Endothelial cell of umbilical vein (primary cell): Measurements from ENCODE around the gene CXCL16. TPM values are rescaled to one million over a fixed set of nuclear protein-coding genes. Genes with fewer than 3 reads are reported as not detected.

Source experiments
- BruUV-seq: library from RNA; stranded (reverse); fragments of 400-500 nt; replicated peaks from 2 replicates; lab custom pipeline; 2021; lab: Mats Ljungman, UMichigan
- CTCF ChIA-PET: fragments of 300-600, 350-600 bp; sonication (Branson Sonifier 250); formaldehyde crosslinking; loops from one replicate; lab custom pipeline; 2021; ENCODE audit warnings: antibody characterized with exemption, inconsistent platforms; lab: Charles Lee
- POLR2A ChIA-PET: fragments of 300-600, 350-600 bp; sonication (Branson Sonifier 250); formaldehyde crosslinking; loops from one replicate; lab custom pipeline; 2021; ENCODE audit warnings: antibody characterized with exemption, inconsistent platforms; lab: Charles Lee
- DNase-seq: peaks from one replicate; pipeline ENCODE4 v3.0.0-alpha.2; 2011; ENCODE audit warnings: low read depth, low spot score
- FAIRE-seq: peaks from 2 replicates; lab custom pipeline; 2011; peaks lifted over from hg19 to GRCh38; lab: Jason Lieb, UNC
- H2AFZ ChIP-seq: 2 replicates; pipeline ENCODE4 v1.6.0; 2012; ENCODE audit warnings: low read depth, low read length, control low read depth, inconsistent platforms
- H3K27ac ChIP-seq: 2 replicates; pipeline ENCODE4 v1.5.1; 2011; ENCODE audit warnings: low read depth, mild to moderate bottlenecking, control low read depth, low read length, moderate library complexity; ENCODE audit not compliant: insufficient read depth
- H3K27me3 ChIP-seq, 2 experiments: 2 replicates each; pipeline versions ENCODE4 v1.6.0 to v1.6.1; 2011; ENCODE audit warnings: low read length in 2 of 2, mixed read lengths in 1 of 2; ENCODE audit not compliant: control insufficient read depth in 2 of 2, insufficient read depth in 2 of 2
- H3K36me3 ChIP-seq, 2 experiments: 2 replicates in 1 of 2; 3 replicates in 1 of 2; pipeline ENCODE4 v1.5.1; 2011; ENCODE audit warnings: low read length in 2 of 2, mild to moderate bottlenecking in 1 of 2, moderate library complexity in 1 of 2; ENCODE audit not compliant: control insufficient read depth in 2 of 2, insufficient read depth in 2 of 2; ENCODE audit errors: extremely low read depth in 1 of 2
- H3K4me1 ChIP-seq: 3 replicates; pipeline ENCODE4 v1.5.1; 2011; ENCODE audit warnings: mild to moderate bottlenecking, low read length; ENCODE audit not compliant: control insufficient read depth, insufficient read depth; ENCODE audit errors: extremely low read depth
- H3K4me2 ChIP-seq: 2 replicates; pipeline ENCODE4 v1.6.1; 2011; ENCODE audit warnings: low read length, control low read depth, mixed read lengths; ENCODE audit not compliant: insufficient read depth
- H3K4me3 ChIP-seq, 3 experiments: fragments of 200-600 bp in 1 of 3; sonication (generic), shearing (Covaris generic) in 1 of 3; replicated peaks in 1 of 3; 2 replicates each; pipeline ENCODE4 v1.5.1; 2011 to 2016; ENCODE audit warnings: control low read depth in 3 of 3, low read length in 3 of 3, mild to moderate bottlenecking in 2 of 3, inconsistent platforms in 1 of 3, low read depth in 1 of 3, moderate library complexity in 1 of 3; ENCODE audit not compliant: insufficient read depth in 1 of 3
- H3K79me2 ChIP-seq: 2 replicates; pipeline ENCODE4 v1.6.0; 2012; ENCODE audit warnings: low read length, inconsistent platforms; ENCODE audit not compliant: control insufficient read depth, insufficient read depth
- H3K9ac ChIP-seq: replicated peaks from 2 replicates; pipeline ENCODE3; 2011; ENCODE audit warnings: low read length, control low read depth; ENCODE audit not compliant: insufficient read depth; ENCODE audit errors: extremely low read depth
- H3K9me1 ChIP-seq: replicated peaks from 3 replicates; pipeline ENCODE4 v1.6.0; 2011; ENCODE audit warnings: mild to moderate bottlenecking, low read length; ENCODE audit not compliant: control insufficient read depth, insufficient read depth; ENCODE audit errors: extremely low read depth
- H3K9me3 ChIP-seq: replicated peaks from 2 replicates; pipeline ENCODE4 v1.5.1; 2012; ENCODE audit warnings: low read length, inconsistent platforms; ENCODE audit not compliant: control insufficient read depth, insufficient read depth
- H4K20me1 ChIP-seq: replicated peaks from 2 replicates; pipeline ENCODE3; 2011; ENCODE audit warnings: mild to moderate bottlenecking, low read length; ENCODE audit not compliant: control insufficient read depth, insufficient read depth; ENCODE audit errors: extremely low read depth
- CTCF ChIP-seq, 2 donors: IDR thresholded peaks; 1 replicate in 1 of 2; 2 replicates in 1 of 2; pipeline ENCODE4 v1.5.1; 2011; ENCODE audit warnings: low read length in 2 of 2, mild to moderate bottlenecking in 2 of 2, moderate library complexity in 2 of 2, control low read depth in 1 of 2, inconsistent platforms in 1 of 2, low read depth in 1 of 2; ENCODE audit not compliant: insufficient read depth in 1 of 2; ENCODE audit errors: extremely low read depth in 1 of 2
- FOS ChIP-seq: IDR thresholded peaks from 2 replicates; pipeline ENCODE4 v1.6.1; 2011; ENCODE audit warnings: mild to moderate bottlenecking, low read length, moderate library complexity, borderline replicate concordance; ENCODE audit not compliant: insufficient read depth
- GATA2 ChIP-seq: IDR thresholded peaks from 2 replicates; pipeline ENCODE4 v1.7.0; 2011; ENCODE audit warnings: low read depth, mild to moderate bottlenecking, moderate library complexity, mixed read lengths, low read length; ENCODE audit not compliant: insufficient read length, insufficient read depth
- JUN ChIP-seq: IDR thresholded peaks from 2 replicates; pipeline ENCODE4 v1.6.1; 2011; ENCODE audit warnings: borderline replicate concordance, low read depth; ENCODE audit not compliant: insufficient read length, insufficient read depth
- MAX ChIP-seq: IDR thresholded peaks from 2 replicates; pipeline ENCODE4 v1.6.1; 2011; ENCODE audit not compliant: insufficient read depth, insufficient read length
- MYC ChIP-seq: IDR thresholded peaks from one replicate; pipeline ENCODE4 v1.6.1; 2011; ENCODE audit warnings: mild to moderate bottlenecking, low read depth, low read length
- POLR2A ChIP-seq: IDR thresholded peaks from 2 replicates; pipeline ENCODE4 v1.6.1; 2012; ENCODE audit warnings: low read depth, mild to moderate bottlenecking, control low read depth, low read length
- POLR2AphosphoS5 ChIP-seq: IDR thresholded peaks from 2 replicates; pipeline ENCODE4 v1.6.1; 2012; ENCODE audit warnings: low read depth, mild to moderate bottlenecking, control low read depth, low read length, moderate library complexity; ENCODE audit not compliant: insufficient read depth
- dilution Hi-C: fragments of 300-500 bp; cut with MboI; formaldehyde crosslinking; loops from one replicate; pipeline ENCODE4 v1.15.0; 2019; ENCODE audit warnings: low sequenced_read_pairs; ENCODE audit not compliant: extremely low pct_ligation_motif_present
- intact Hi-C: fragments of 100-400 bp; cut with micrococcal nuclease; formaldehyde crosslinking; loops from one replicate; pipeline ENCODE4 v1.10.0; 2022
- polyA plus RNA-seq, 4 experiments: library from polyadenylated mRNA; depleted of rRNA in 3 of 4; stranded (reverse) in 3 of 4; unstranded in 1 of 4; fragments of >200 nt; gene quantifications; 2 replicates each; pipeline versions ENCODE4 v1.2.1 to v1.2.3, GENCODE V29; 2011 to 2012; ENCODE audit warnings: missing spikeins in 1 of 4
- total RNA-seq: library from RNA; stranded (reverse); gene quantifications from 2 replicates; pipeline ENCODE4 v1.2.3, GENCODE V29; 2021

Gene CXCL16
- total and polyA plus RNA-seq, 2 donors (not counting 3 experiments of a cell fraction or from before 2014, with no cell fraction given): 4.8 to 6.1 TPM

DNA sequence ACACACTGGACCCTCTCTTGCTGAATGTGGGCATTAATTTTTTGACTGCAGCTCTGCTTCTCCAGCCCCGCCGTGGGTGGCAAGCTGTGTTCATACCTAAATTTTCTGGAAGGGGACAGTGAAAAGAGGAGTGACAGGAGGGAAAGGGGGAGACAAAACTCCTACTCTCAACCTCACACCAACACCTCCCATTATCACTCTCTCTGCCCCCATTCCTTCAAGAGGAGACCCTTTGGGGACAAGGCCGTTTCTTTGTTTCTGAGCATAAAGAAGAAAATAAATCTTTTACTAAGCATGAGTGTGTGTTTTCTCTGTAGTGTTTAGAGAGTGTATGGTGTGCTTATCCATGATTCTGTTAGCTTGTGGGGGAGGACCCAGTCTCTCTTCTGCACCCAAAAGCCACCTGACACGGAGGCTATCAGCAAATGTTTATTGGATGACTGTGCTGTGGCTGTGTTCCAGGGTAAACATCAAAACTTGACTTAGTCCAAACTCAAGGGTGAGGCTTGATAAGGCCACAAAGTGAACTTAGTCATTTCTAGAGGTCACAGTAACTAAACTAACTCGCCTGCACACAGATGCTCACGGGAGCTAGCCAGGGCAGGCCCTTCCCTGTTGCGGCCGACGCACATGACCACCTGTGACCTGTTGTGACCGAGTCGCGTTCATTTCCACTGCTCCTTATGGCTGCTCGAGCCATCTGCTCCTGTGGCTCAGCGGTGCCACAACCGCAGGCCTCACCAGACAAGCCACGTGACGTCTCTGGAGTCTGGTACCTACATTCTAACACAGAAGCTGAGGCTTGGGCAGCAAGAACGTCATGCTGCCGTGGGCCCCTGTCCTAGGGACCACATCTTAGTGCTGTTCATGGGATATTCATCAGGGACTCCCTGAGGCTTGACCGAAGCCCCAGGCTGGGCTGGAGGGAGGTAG, 18.3 kb downstream of the CXCL16 start:
- dilution Hi-C loops: no loop called here
- Histone ChIP-seq H3K36me3 (peaks cover 0 to 4% of the 10 kb centered on the region in 2 experiments), H2AFZ (no peak overlapping the region), H3K9me3 (no peaks in the 10 kb centered on the region), H3K27me3 (peaks cover 0 to 1% of the 10 kb centered on the region in 2 experiments), H3K9me1 (no peaks in the 10 kb centered on the region), H3K4me2 (no peak overlapping the region), H3K4me1 (peaks cover 11% of the 10 kb centered on the region), H4K20me1 (no peaks in the 10 kb centered on the region), H3K79me2 (no peaks in the 10 kb centered on the region), H3K27ac (no peak overlapping the region), H3K9ac (no peak overlapping the region), H3K4me3 (no peak overlapping the region)
- FAIRE-seq (peak; percentile 83), DNase-seq (peak; percentile 55)
- BruUV-seq: no TSS peak
- POLR2A ChIA-PET: interaction anchor here (0.6 kb wide), 1 partner anchor 137 kb away, joined by 3 read pairs; no protein-coding TSS in a partner anchor
- CTCF ChIA-PET: interaction anchor here (0.7 to 0.8 kb wide), 2 partner anchors 10 to 11 kb away, joined by 3 read pairs; partner anchors contain the start of genes ARRB2 and MED11
- TF ChIP-seq GATA2 (peak; percentile 84), POLR2A (peak; percentile 25), CTCF (IDR thresholded peaks at IDR 0.05; ENCODE audit: extremely low read depth in 1 of 2, insufficient read depth in 1 of 2, low read depth in 1 of 2, low read length in 2 of 2) (no peak), JUN (no peak), FOS (peak; percentile 75), POLR2AphosphoS5 (peak; percentile 86), MYC (no peak), MAX (no peak)
- intact Hi-C loops: no loop called here
